HTR-8/SVneo (cell line): ENCODE results near the gene NUTM2A.
"Not testable (repeated sequence)": the region's sequence is repeated elsewhere in the genome, so short reads cannot be mapped to it uniquely, and the experiment has no call there.

Source experiments
- DNase-seq: peaks from one replicate; pipeline ENCODE4 v3.0.0; 2011; ENCODE audit warnings: low spot score, mixed read lengths; ENCODE audit not compliant: insufficient read length
- FAIRE-seq: peaks from 2 replicates; lab custom pipeline; 2011; peaks lifted over from hg19 to GRCh38; lab: Jason Lieb, UNC

Gene NUTM2A

GRCh38 chr10:87239346-87239808, 14.1 kb downstream of the NUTM2A start:
- DNase-seq, FAIRE-seq: not testable (repeated sequence)

DNA sequence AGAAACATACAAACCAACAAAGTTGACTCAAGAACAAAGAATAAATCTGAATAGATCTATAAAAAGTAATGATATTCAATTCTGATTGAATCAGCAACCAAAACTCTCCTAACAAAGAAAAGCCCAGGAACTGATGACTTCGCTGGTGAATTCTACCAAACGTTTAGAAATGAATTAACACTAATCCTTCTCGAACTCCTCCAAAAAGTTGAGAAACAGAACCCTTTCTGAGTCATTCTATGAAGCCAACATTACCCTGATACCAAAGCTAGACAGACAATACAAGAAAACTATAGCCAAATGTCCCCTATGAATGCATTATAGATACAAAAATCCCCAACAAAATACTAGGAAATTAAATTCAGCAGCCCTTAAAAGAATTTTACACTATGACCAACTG, 16.9 kb downstream of the NUTM2A start:
- FAIRE-seq, result not testable (repeated sequence)

GRCh38 chr10:87247335-87247734, 22.1 kb downstream of the NUTM2A start:
- FAIRE-seq, DNase-seq: not testable (repeated sequence)

More for the DNA sequence above, 16.9 kb downstream of the NUTM2A start:
- not testable (repeated sequence) for DNase-seq

- DNase-seq, FAIRE-seq: not testable (repeated sequence)
Observed at GRCh38 chr10:87248818-87249353, 23.6 kb downstream of the NUTM2A start.

DNA sequence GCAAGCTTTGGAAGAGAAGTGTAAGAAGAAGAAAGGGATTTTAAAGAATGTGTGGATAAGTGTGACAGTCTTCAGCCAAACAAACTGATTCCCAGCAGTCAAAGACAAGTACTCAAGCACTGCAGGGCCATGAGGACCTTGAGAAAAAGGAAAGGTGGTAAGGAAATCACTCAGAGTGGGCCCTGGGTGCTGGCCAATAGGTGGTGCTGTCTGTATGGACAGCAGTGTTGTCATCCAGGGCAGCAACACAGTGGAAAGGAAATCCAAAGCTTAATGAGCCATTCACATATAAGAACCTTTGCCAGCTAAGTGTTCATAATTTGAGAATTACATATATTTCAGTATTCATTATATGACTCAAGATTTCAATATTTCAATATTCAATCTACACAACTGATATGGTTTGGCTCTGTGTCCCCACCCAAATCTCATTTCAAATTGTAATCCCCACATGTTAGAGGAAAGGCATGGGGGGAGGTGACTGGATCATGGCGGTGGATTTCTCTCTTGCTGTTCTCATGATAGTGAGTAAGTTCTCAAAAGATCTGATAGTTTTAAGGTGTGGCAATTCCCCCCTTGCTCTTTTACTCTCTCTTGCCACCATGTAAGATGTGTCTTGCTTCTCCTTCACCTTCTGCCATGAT, 55.6 kb downstream of the NUTM2A start:
- not testable (repeated sequence) for DNase-seq, FAIRE-seq
